Transverse colon (tissue), 4 donors: Measurements from ENCODE around the gene CRIP1. TPM values are rescaled to one million over a fixed set of nuclear protein-coding genes. Genes with fewer than 3 reads are reported as not detected.

Experiments used
- DNase-seq: peaks from one replicate; pipeline ENCODE4 v3.0.0-alpha.2; 2019
- H3K27ac ChIP-seq, 4 donors: fragments of 200-600 bp; sonication (generic); 2 replicates each; pipeline ENCODE4 v1.5.1; 2016 to 2018; ENCODE audit warnings: inconsistent platforms in 4 of 4
- H3K27me3 ChIP-seq: fragments of 200-600 bp; sonication (generic); 2 replicates; pipeline ENCODE4 v1.5.1; 2017; ENCODE audit warnings: inconsistent platforms
- H3K36me3 ChIP-seq, 4 donors: fragments of 200-600 bp; sonication (generic); 2 replicates each; pipeline ENCODE4 v1.5.1; 2017 to 2019; ENCODE audit warnings: inconsistent platforms in 4 of 4
- H3K4me1 ChIP-seq, 4 donors: fragments of 200-600 bp; sonication (generic); 2 replicates each; pipeline ENCODE4 v1.5.1; 2017 to 2020; ENCODE audit warnings: inconsistent platforms in 4 of 4
- H3K4me3 ChIP-seq, 4 donors: fragments of 200-600 bp; sonication (generic); 1 replicate in 1 of 4; 2 replicates in 3 of 4; pipeline versions ENCODE4 v1.5.1 to v1.6.1; 2017 to 2019; ENCODE audit warnings: inconsistent platforms in 4 of 4
- H3K9me3 ChIP-seq, 2 donors: fragments of 200-600 bp; sonication (generic); 2 replicates each; pipeline ENCODE4 v1.5.1; 2017 to 2019; ENCODE audit warnings: inconsistent platforms in 2 of 2
- CTCF ChIP-seq, 5 experiments: fragments of 200-600 bp in 3 of 5; fragments of 450-650 bp in 2 of 5; sonication (generic) in 3 of 5; IDR thresholded peaks; 1 replicate in 2 of 5; 2 replicates in 3 of 5; pipeline ENCODE4 v1.5.1; 2016 to 2017; ENCODE audit warnings: antibody characterized with exemption in 5 of 5, inconsistent platforms in 3 of 5, mild to moderate bottlenecking in 2 of 5, moderate library complexity in 1 of 5
- EP300 ChIP-seq: sonication (generic); formaldehyde crosslinking; IDR thresholded peaks from one replicate; pipeline ENCODE4 v1.6.1; 2017; ENCODE audit warnings: antibody characterized with exemption, low read depth
- POLR2A ChIP-seq: fragments of 450-650 bp; IDR thresholded peaks from one replicate; pipeline ENCODE4 v1.6.1; 2016; ENCODE audit warnings: antibody characterized with exemption, mild to moderate bottlenecking, moderate library complexity
- POLR2AphosphoS5 ChIP-seq, 3 donors: sonication (generic); formaldehyde crosslinking; IDR thresholded peaks; one replicate each; pipeline ENCODE4 v1.6.1; 2016; ENCODE audit warnings: antibody characterized with exemption in 3 of 3
- WGBS, 2 donors: methylation state at CpG; one replicate each; pipeline ENCODE4 v1.1.5; 2018; ENCODE audit warnings: low coverage in 1 of 2; 5-methylcytosine and 5-hydroxymethylcytosine counted together
- in situ Hi-C, 4 donors: fragments of 200-750 bp; cut with MboI; loops; one replicate each; pipeline versions ENCODE4 v1.15.0 to v1.15.1; 2017; ENCODE audit warnings: low sequenced_read_pairs in 3 of 4, low pct_ligation_motif_present in 1 of 4, low pct_unique_long_range_greater_than_20kb in 1 of 4
- intact Hi-C: fragments of 100-400 bp; cut with DNase I; formaldehyde crosslinking; loops from one replicate; pipeline ENCODE4 v1.15.1; 2023; ENCODE audit warnings: low total_unique reads
- total RNA-seq, 4 donors: library from RNA; depleted of rRNA; stranded (reverse); fragments of >200 nt; gene quantifications; one replicate each; pipeline ENCODE4 v1.1.0, GENCODE V29; 2016

Gene CRIP1
- total RNA-seq, 4 donors from 2014 or later: 16.9 to 246 (median 63.0) TPM; not detected in 1

DNA sequence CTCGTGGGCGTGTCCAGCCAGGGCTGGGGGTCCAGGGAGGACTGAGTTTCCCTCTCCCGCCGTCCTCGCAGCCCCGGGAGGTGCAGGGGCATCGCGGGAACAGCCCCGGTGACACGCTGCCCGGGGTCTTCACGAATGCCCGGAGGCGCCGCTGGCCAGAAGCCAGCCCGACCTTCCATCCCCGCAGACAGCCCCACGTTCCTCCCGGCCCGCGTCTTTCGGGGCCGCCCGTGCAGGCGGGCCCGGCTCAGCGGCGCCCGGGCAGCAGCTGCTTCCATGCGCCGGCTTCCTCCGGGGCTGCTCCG lies 3.5 kb downstream of the CRIP1 start:
- TF ChIP-seq EP300 (no peak), POLR2A (no peak), POLR2AphosphoS5 (IDR thresholded peaks at IDR 0.05) (no peak), CTCF (IDR thresholded peaks at IDR 0.05) (no peak)
- Histone ChIP-seq H3K27me3 (peaks cover 16% of the 10 kb centered on the region), H3K4me3 (peak overlapping the region; percentile 60 to 81 (median 68)), H3K27ac (peak overlapping the region; percentile 98 to 99 (median 99)), H3K36me3 (no peaks in the 10 kb centered on the region), H3K9me3 (no peaks in the 10 kb centered on the region), H3K4me1 (peaks cover 14 to 58% (median 52%) of the 10 kb centered on the region in 4 donors)
- WGBS, 2 donors: 0% methylated on average over 33 of the region's 33 CpGs; no CpG with 5 or more reads in 1 of the 2 donors
- DNase-seq: peak; percentile 47
- in situ Hi-C loops: no loop called here
- intact Hi-C loops: loop anchor here (2.0 kb wide), 1 partner anchor 119 kb away; no protein-coding TSS in a partner anchor

- peaks cover 14 to 55% (median 48%) of the 10 kb centered on the region in 4 donors for H3K4me1 ChIP-seq
- H3K9me3 ChIP-seq: no peaks in the 10 kb centered on the region
- H3K4me3 ChIP-seq: peak within 1 kb of the TSS; percentile 65 to 81 (median 76)
- peaks cover 16% of the 10 kb centered on the region for H3K27me3 ChIP-seq
- peak; percentile 99 for DNase-seq
- no peaks in the 10 kb centered on the region for H3K36me3 ChIP-seq
- WGBS, 2 donors: 0% methylated on average over 11 of the region's 94 CpGs; no CpG with 5 or more reads in 1 of the 2 donors
- in situ Hi-C loops (no loop called here), intact Hi-C loops (loop anchor here (2.0 kb wide), 1 partner anchor 120 kb away; no protein-coding TSS in a partner anchor)
- H3K27ac ChIP-seq: peak within 1 kb of the TSS; percentile 98 to 99 (median 99)
- TF ChIP-seq POLR2A (peak; percentile 75), EP300 (no peak), CTCF (IDR thresholded peaks at IDR 0.05) (peak; percentile 55 to 84 (median 75)), POLR2AphosphoS5 (IDR thresholded peaks at IDR 0.05) (peak; percentile 51 to 63 (median 57))
These were observed 4.1 kb downstream of the CRIP1 start, which contains the start of gene TEDC1 for GRCh38 chr14:105490572-105491365. Gene TEDC1 (plus strand): TSS chr14:105491246. CDS start chr14:105491376, 130 bp downstream.

- Histone ChIP-seq H3K4me3 (peak overlapping the region; percentile 57 to 76 (median 62)), H3K36me3 (no peaks in the 10 kb centered on the region), H3K27ac (peak overlapping the region; percentile 93 to 99 (median 99)), H3K9me3 (no peaks in the 10 kb centered on the region), H3K27me3 (peaks cover 10% of the 10 kb centered on the region), H3K4me1 (peaks cover 14 to 48% (median 41%) of the 10 kb centered on the region in 4 donors)
- in situ Hi-C loops: no loop called here
- 2 to 8% methylated on average over 5 to 48 of the region's 53 CpGs for WGBS, 2 donors
- TF ChIP-seq CTCF (IDR thresholded peaks at IDR 0.05) (no peak), POLR2A (peak; percentile 72), POLR2AphosphoS5 (IDR thresholded peaks at IDR 0.05) (peak in 1 of 3 donors; percentile 34), EP300 (no peak)
- DNase-seq: peak; percentile 83
- intact Hi-C loops: loop anchor here (2.0 kb wide), 1 partner anchor 121 kb away; no protein-coding TSS in a partner anchor
These were observed 4.8 kb downstream of the CRIP1 start for GRCh38 chr14:105491366-105491973.
